GM23248 (cell line): ENCODE measurements around the gene ESRP2.

Source experiments
- EZH2 ChIP-seq: fragments of 200-600 bp; sonication (generic); IDR thresholded peaks from 2 replicates; pipeline ENCODE4 v1.6.1; 2018; ENCODE audit warnings: antibody characterized with exemption, mild to moderate bottlenecking; ENCODE audit not compliant: insufficient read depth, poor library complexity, severe bottlenecking
- EZH2phosphoT487 ChIP-seq: fragments of 200-600 bp; sonication (generic); IDR thresholded peaks from 2 replicates; pipeline ENCODE4 v1.6.1; 2018; ENCODE audit warnings: antibody characterized with exemption, moderate library complexity, mild to moderate bottlenecking, low read depth; ENCODE audit not compliant: insufficient read depth

DNA sequence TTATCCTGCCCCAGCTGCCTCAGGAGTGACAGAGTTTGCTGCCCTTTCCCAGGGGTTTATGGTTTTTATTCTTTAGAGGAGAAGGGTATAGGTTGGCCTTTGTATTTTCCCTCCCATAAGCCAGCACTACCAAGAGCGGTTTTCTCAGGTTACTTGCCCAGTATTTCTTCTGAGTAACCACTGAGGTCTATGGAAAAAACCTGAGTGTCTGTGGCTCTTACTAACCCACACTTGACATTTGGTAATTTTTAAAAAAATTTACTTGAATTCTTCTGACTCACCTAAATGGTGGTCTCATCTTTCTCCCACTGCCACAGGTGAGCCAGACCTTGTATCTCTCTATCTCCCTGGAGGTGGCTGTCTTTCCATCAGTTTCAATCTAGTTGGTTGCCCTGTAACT is 34.4 kb upstream of the ESRP2 start:
- no peak for TF ChIP-seq EZH2
- no peak for TF ChIP-seq EZH2phosphoT487
